Fibroblast of villous mesenchyme (primary cell): Measurements from ENCODE around the gene XYLT1. TPM values are rescaled to one million over a fixed set of nuclear protein-coding genes. Genes with fewer than 3 reads are reported as not detected.
A peak's percentile ranks its signal among the peaks of the same experiment; 100 is the strongest.

ENCODE experiments used
- DNase-seq: peaks from one replicate; pipeline ENCODE4 v3.0.0-alpha.2; 2010; ENCODE audit warnings: low read depth
- H3K4me3 ChIP-seq: 2 replicates; pipeline ENCODE4 v1.5.1; 2011; ENCODE audit warnings: low read depth, mild to moderate bottlenecking, low read length
- CTCF ChIP-seq: IDR thresholded peaks from 2 replicates; pipeline ENCODE4 v1.5.1; 2012; ENCODE audit warnings: low read depth, mild to moderate bottlenecking, low read length; ENCODE audit not compliant: insufficient read depth
- total RNA-seq: library from RNA; depleted of rRNA; stranded (reverse); fragments of >200 nt; gene quantifications from 2 replicates; pipeline ENCODE4 v1.2.3, GENCODE V29; 2012

The XYLT1 gene
- total RNA-seq, 1 donor = 2.6 TPM

- H3K4me3 ChIP-seq = no peak overlapping the region
- no peak for TF ChIP-seq CTCF
- DNase-seq = no peak
Observed at GRCh38 chr16:17431968-17432625, 38.7 kb downstream of the XYLT1 start.

- no peak overlapping the region for H3K4me3 ChIP-seq
- DNase-seq = peak; percentile 78
- TF ChIP-seq CTCF = no peak
Observed at GRCh38 chr16:17431012-17431411, 39.7 kb downstream of the XYLT1 start.

DNA sequence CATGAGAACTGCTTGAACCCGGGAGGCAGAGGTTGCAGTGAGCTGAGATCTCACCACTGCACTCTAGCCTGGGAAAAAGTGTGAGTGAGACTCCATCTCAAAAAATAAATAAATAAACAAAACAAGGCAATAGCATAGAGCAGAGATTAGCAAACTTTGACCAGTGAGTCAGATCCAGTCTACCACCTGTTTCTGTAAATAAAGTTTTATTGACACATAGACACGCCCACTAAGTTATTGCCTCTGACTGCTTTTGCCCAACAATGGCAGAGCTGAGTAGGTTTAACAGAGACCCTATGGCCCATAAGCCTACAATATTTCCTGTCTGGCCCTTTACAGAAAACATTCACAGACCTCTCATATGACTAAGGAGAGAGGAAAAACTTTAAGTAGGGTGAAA is 44.3 kb downstream of the XYLT1 start:
- no peak overlapping the region for H3K4me3 ChIP-seq
- no peak for TF ChIP-seq CTCF
- DNase-seq = no peak

GRCh38 chr16:17424771-17425170 is 46.0 kb downstream of the XYLT1 start:
- DNase-seq = no peak
- H3K4me3 ChIP-seq = no peak overlapping the region
- TF ChIP-seq CTCF = no peak

GRCh38 chr16:17423221-17423620 is 47.5 kb downstream of the XYLT1 start:
- H3K4me3 ChIP-seq = no peak overlapping the region
- no peak for TF ChIP-seq CTCF
- no peak for DNase-seq

GRCh38 chr16:17420816-17421215 is 49.9 kb downstream of the XYLT1 start:
- DNase-seq = no peak
- no peak overlapping the region for H3K4me3 ChIP-seq
- TF ChIP-seq CTCF = no peak

DNA sequence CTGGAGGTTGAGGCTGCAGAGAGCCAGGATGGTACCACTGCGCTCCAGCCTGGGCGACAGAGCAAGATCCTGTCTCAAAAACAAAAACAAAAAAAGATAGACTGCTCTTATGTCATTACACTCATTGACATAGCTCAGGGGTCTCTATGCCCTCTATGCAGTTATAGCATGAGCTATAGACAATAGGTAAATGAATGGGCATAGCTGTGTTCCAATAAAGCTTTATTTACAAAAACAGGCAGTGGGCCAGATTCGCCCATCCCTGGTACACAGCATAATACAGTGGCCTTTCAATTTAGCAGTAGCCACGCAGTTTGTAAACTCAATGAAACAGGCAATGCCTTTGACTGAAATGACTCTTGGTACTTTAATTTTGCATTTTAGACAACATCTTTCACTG is 51.5 kb downstream of the XYLT1 start:
- no peak overlapping the region for H3K4me3 ChIP-seq
- TF ChIP-seq CTCF = no peak
- no peak for DNase-seq
